ENCODE data around the gene PLA2G2C. TPM values are rescaled to one million over a fixed set of nuclear protein-coding genes. Genes with fewer than 3 reads are reported as not detected.

Gene PLA2G2C, protein sequence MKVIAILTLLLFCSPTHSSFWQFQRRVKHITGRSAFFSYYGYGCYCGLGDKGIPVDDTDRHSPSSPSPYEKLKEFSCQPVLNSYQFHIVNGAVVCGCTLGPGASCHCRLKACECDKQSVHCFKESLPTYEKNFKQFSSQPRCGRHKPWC
- not detected in 2 replicates for total RNA-seq

DNA sequence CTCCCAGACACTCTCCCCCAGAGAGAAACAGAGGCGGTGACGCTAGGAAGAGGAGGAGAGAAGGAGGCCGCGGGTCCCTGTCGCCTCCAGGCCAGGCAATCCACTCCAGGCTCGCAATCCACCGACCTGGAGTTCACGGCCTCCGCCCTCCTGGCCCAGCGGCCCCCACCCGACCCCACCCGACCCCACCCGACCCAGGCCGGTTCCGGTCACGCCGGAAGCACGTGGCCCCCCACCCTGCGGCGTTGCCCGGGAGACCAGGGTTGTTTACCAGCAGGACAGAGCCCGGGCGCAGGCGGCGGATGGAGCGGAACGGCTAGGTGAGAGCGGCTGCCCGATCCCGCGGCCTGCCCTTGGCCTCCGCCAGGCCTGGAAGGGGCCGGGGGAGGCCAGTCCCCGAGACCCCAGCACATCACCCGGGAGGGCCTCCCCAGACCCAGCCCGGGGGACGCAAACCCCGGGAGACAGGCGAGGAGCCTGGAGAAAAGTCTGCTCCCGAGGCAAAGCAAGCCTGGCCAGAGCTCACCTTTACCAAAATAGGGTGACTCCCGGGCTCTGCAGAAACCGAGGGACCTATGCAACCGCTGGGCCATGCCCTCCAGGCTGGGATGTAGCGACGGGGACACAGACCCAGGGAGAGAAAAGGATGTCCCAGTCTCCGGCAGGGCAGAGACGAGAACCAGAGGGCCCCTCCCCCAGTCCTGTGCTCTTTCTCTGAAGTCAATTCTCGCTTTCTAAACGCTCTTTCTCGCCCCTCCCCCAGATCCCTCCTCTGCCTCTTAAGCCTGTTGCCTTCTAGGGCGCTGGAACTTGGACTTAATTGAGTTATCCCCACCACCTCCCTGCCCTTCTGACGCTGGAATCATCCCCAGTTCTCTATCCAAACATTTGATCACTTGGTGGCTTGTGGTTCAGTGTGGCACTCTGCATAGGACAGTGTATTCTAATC is at the start of gene PLA2G2C, which contains the start of gene UBXN10:
PLA2G2C (minus strand) TSS at position 685 of the 949 bp plus-strand sequence. CDS start 9,155 bp downstream, outside the sequence.
UBXN10 (plus strand) TSS at position 263 of the 949 bp plus-strand sequence. CDS start 4,466 bp downstream, outside the sequence.

DNA sequence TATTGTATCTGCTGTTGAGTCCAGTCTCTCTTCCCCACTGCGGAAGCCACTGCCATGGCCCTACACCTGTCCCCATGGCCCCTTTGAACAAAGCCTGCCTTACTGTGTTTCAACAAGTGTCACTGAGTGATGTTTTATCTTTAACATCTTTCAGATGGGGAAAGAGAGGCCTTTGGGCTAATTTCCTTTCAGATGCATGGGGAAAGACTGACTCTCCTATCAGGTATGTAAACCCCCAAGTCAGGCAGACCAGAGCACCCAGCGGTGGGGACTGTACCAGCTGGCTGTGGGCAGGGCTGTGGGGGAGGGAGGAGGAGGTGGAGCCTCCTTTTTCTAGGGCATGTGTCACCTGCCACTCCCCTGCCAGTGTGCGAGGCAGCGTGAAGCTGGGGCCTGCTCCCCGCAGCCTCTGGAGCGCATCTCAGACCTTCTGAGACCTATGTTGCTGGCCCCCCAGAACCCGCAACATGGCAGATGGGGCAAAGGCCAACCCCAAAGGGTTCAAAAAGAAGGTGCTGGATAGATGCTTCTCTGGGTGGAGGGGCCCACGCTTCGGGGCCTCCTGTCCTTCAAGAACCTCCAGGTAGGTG is 47.3 kb downstream of the PLA2G2C start, which contains the start of gene PLA2G2F:
PLA2G2F (plus strand) TSS at position 363 of the 590 bp plus-strand sequence; CDS start at position 468, 105 bp downstream.

DNA sequence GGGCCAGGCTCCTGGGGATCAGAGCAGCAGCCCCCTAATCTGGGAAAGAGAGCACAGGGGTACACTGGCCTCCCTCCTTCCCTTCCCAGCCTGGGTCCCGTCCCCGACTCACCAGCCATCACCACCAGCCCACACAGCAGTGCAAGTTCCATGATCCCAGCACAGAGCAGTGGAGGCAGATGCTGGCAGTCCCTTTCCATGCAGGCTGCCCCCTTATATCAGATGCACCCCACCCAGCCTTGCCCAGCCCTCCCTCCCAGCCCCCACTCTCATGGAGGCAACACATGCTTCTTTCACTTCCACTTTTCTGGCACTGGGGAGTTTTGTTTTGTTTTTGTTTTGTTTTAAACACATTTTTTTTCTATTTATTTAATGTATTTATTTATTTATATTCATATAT is 67.0 kb downstream of the PLA2G2C start, which contains the start of gene PLA2G2D:
PLA2G2D (minus strand) TSS at position 190 of the 400 bp plus-strand sequence; CDS start at position 152, 38 bp downstream.

Other genes with a start within 250 kb of the PLA2G2C start
- not detected in 2 replicates for gene PLA2G2A, start 206.9 kb downstream of the PLA2G2C start, total RNA-seq
- not detected in 2 replicates for gene PLA2G5, start 116.3 kb downstream of the PLA2G2C start, total RNA-seq
- not detected in 2 replicates for gene PLA2G2D, start 67.0 kb downstream of the PLA2G2C start, total RNA-seq
- gene PLA2G2F, start 47.2 kb downstream of the PLA2G2C start, total RNA-seq: not detected in 2 replicates
- gene UBXN10, start 422 bp downstream of the PLA2G2C start, total RNA-seq: under 0.01 and 0.13 TPM in 2 replicates
- gene VWA5B1, start 104.4 kb upstream of the PLA2G2C start, total RNA-seq: not detected in 2 replicates